Measurements from ENCODE around the gene EPRS1.
"Not testable (repeated sequence)": the region's sequence is repeated elsewhere in the genome, so short reads cannot be mapped to it uniquely, and the experiment has no call there.

The EPRS1 gene

DNA sequence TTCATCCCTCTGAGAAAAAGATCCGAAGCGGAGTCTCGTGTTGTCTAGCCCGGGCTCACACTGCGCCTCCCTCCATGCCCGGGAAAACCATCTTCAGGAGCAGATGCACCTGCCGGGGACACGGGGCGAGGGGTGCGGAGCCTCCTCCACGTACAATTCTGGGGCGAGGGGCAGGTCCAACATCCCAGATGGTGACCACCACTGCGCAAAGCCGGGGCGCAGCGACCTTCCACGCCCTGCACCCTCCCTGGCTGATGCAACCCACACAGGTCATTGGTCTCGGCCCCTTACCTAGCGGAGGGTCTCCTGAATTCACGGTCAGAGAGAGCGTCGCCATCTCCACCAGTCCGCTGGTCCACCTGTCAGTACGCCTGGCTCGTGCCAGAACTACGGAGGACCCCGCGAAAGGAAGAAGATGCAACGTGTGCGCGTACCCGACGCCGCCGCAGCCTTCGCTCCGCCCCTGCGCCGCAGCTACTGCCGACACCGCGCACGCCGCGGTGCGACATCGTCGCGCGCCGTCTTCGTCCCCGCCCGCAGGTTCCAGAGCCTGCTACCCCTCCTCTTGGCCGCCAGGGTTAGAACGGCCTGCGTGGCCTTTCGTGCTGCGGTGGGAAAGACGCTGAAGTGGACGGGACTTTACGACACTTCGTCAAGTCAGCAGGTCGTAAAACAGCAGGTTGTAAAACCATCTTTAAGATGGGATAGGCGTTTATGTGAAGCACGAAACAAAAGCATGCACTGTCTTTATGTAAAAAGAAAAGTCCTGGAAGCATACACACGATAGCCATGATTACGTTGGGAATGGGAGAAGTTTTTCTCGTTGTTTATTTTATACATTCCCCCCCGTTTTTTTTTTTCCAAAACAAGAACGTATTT lies at the start of gene EPRS1:
EPRS1 (minus strand) TSS at position 454 of the 879 bp plus-strand sequence; CDS start at position 337, 117 bp downstream.
- Mint-ChIP-seq H3K4me1 (ENCODE audit: low read depth) (peaks cover 26% of the 10 kb centered on the region), H3K4me3 (peak within 1 kb of the TSS; percentile 99), H3K27me3 (ENCODE audit: low read depth) (no peaks in the 10 kb centered on the region)

DNA sequence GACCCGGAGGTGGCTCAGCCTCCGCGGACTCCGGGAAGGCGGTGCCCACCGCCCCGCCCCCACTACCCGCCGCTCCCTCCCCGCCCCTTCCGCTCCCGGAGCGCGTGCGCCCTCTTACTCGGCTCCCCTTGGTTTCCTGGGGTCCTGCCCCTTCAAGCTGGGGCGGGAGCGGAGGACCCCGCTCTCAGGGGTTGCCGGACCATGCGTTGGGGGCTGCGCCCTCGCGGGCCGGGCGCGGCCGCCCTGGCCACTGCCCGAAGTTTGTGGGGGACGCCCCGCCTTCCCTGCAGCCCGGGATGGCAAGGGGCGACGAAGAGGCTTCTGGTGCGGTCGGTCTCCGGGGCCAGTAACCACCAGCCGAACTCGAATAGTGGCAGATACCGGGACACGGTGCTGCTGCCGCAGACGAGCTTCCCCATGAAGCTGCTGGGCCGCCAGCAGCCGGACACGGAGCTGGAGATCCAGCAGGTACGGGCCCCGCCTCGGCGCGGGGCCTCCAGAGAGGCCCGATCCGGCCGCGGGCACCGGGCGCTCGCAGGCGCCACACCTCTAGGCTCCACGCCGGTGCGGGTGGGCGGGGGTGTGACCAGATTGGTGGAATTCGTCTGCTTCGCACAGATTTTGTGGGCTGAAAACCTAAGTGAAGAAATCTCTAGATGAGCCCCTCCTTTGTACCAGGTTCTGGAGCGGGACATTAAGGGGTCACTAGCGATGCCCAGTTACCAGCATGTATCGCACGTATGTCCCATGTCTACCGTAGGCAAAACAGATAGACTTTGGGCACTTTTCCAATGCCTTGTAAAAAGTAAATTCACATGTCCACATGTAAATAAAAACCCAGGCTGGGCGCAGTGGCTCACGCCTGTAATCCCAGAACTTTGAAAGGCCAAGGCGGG lies 48.0 kb upstream of the EPRS1 start, which contains the start of gene IARS2:
IARS2 (plus strand) TSS at position 117 of the 896 bp plus-strand sequence; CDS start at position 202, 85 bp downstream.
- no peaks in the 10 kb centered on the region for H3K9me3 Mint-ChIP-seq
- H3K4me3 Mint-ChIP-seq, result peak within 1 kb of the TSS; percentile 46
- peak within 1 kb of the TSS; percentile 26 for H3K27ac Mint-ChIP-seq
- H3K4me1 Mint-ChIP-seq (ENCODE audit: low read depth), result peaks cover 17% of the 10 kb centered on the region
- H3K36me3 Mint-ChIP-seq (ENCODE audit: low read depth), result peaks cover 14% of the 10 kb centered on the region
- no peaks in the 10 kb centered on the region for H3K27me3 Mint-ChIP-seq (ENCODE audit: low read depth)

More for the DNA sequence above, at the start of gene EPRS1:
- Mint-ChIP-seq H3K9me3 (no peaks in the 10 kb centered on the region), H3K36me3 (ENCODE audit: low read depth) (peaks cover 5% of the 10 kb centered on the region), H3K27ac (peak within 1 kb of the TSS; percentile 98)

DNA sequence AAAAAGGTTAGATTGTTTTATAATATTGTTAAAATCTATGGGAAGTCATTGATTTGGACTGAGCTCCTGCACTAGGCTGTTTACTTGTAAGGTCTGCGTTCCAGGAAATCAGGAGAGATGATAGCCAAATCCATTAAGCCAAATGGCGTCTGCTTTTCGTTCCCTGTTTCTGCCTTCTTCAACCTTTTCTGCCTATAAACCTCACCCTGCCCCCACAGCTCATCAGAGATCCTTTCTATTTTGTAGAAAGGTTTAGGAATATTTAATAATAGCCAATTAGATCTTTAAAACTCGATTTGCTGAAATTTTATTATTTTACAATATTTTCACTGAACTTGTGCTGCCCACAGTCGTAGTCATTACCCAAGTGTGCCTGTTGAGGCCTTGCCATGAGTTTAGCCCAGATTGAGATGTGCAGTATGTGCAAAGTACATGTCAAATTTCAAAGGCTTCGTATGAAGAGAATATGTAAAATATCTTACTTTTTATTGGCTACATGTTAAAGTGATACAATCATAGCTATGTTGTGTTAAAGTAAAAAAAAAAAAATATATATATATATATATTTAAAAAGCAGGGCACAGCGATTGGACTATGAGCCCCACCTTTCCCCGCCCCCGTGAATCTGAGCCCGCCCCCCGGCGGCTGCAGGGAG lies 47.2 kb upstream of the EPRS1 start:
- Mint-ChIP-seq H3K27ac (no peak overlapping the region), H3K4me3 (no peak overlapping the region), H3K4me1 (ENCODE audit: low read depth) (peaks cover 18% of the 10 kb centered on the region), H3K27me3 (ENCODE audit: low read depth) (no peaks in the 10 kb centered on the region), H3K36me3 (ENCODE audit: low read depth) (peaks cover 14% of the 10 kb centered on the region), H3K9me3 (no peaks in the 10 kb centered on the region)

DNA sequence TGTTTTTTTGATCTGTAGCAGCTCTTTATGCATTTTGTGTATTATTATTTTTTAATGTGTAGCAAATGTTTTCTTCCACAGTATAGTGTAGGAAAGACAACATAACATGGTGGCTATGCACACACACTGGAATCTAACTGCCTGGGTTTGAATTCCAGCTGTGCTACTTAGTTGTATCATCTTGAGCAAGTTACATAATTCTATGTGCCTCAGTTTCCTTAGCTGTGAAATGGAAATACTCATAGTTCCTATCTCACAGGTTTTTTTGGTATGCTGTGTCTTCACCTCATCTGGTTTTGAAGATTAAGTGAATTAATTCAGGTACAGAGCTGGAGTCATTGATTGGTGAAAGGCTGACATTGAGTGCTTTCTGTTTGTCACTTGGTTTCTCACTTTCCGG lies 46.4 kb upstream of the EPRS1 start:
- H3K9me3 Mint-ChIP-seq, result no peaks in the 10 kb centered on the region
- H3K4me1 Mint-ChIP-seq (ENCODE audit: low read depth), result peaks cover 15% of the 10 kb centered on the region
- peaks cover 9% of the 10 kb centered on the region for H3K36me3 Mint-ChIP-seq (ENCODE audit: low read depth)
- H3K27me3 Mint-ChIP-seq (ENCODE audit: low read depth), result no peaks in the 10 kb centered on the region
- H3K4me3 Mint-ChIP-seq, result no peak overlapping the region
- no peak overlapping the region for H3K27ac Mint-ChIP-seq

DNA sequence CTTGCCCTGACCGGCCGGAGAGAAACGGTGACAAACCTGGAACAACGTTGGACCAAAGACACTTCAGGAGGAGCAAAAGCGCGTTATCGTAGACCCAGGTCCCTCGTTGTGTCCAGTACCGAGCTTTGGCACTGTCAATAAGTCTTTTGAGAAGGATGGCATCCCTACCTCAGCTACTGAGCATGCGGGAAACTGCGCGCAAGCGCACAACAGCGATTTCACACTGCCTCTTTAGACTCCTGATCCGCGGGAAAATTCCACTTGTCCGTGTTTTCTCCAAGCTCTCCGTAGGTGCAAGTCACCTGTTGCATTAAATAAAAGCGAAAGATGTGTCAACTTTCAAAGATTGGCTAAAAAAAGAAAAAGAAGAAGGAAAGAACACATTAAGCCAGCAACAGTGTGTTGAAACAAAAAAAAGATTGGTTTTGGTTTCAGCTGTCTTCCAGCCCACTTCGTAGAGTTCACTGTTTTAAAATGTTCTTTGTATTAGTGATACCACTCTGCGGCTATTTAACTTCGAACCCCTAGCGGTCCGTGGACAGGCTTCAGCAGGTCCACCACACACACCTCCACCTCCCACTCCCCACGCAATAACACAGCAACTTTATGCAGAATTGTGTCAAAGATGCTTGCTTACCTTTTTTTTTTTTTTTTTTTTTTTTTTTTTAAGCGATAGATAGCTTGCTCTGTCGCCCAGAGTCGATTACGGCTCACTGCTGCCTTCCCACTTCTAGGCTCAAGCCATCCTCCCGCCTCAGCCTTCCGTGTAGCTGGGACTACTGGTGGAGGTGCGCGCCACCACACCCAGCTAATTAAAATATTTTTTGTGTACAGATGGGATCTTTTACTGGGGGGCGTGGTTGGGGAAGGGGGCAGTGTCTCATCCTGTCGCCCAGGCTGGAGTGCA lies 43.6 kb upstream of the EPRS1 start, which contains the start of gene BPNT1:
BPNT1 (minus strand) TSS at position 139 of the 907 bp plus-strand sequence. CDS start 9,942 bp downstream, outside the sequence.
- Mint-ChIP-seq H3K27me3 (ENCODE audit: low read depth) (no peaks in the 10 kb centered on the region), H3K4me1 (ENCODE audit: low read depth) (peaks cover 8% of the 10 kb centered on the region), H3K9me3 (no peaks in the 10 kb centered on the region), H3K27ac (peak within 1 kb of the TSS; percentile 87), H3K4me3 (peak within 1 kb of the TSS; percentile 95), H3K36me3 (ENCODE audit: low read depth) (peaks cover 1% of the 10 kb centered on the region)

DNA sequence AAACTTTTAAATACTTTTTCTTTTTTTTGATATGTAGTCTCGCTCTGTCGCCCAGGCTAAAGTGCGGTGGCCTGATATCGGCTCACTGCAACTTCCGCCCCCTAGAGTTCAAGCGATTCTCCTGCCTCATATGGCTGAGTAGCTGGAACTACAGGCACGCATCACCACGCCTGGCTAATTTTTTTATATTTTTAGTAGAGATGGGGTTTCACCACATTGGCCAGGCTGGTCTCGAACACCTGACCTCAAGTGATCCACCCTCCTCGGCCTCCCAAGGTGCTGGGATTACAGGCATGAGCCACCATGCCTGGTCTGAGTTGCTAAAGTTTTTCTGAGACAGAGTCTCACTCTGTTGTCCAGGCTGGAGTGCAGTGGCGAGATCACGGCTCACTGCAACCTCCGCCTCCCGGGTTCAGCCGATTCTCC lies 40.0 kb upstream of the EPRS1 start:
- H3K4me1 Mint-ChIP-seq (ENCODE audit: low read depth); H3K27me3 Mint-ChIP-seq (ENCODE audit: low read depth); H3K27ac Mint-ChIP-seq; H3K9me3 Mint-ChIP-seq; H3K36me3 Mint-ChIP-seq (ENCODE audit: low read depth); H3K4me3 Mint-ChIP-seq: not testable (repeated sequence)

DNA sequence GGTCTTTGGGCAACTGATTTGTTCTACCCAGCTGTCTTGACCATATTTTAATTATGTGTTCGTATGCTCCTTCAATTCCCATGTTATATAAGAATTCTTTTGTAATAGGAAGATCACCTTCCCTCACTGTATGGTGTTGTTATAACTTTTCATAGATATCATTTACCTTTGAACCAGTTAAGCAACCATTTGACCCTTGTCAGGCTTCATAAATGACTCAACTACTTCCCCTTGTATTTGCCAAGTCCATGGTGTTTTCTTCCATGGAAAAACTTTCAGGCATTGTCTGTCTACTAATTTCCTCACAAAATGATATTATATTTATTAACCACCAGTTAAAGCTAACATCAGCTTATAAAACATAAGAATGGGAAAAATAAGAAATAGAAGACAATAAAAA lies 38.2 kb upstream of the EPRS1 start:
- Mint-ChIP-seq H3K9me3 (peaks cover 5% of the 10 kb centered on the region), H3K4me1 (ENCODE audit: low read depth) (peaks cover 2% of the 10 kb centered on the region), H3K27me3 (ENCODE audit: low read depth) (no peaks in the 10 kb centered on the region), H3K27ac (no peak overlapping the region), H3K4me3 (no peak overlapping the region), H3K36me3 (ENCODE audit: low read depth) (peaks cover 9% of the 10 kb centered on the region)

DNA sequence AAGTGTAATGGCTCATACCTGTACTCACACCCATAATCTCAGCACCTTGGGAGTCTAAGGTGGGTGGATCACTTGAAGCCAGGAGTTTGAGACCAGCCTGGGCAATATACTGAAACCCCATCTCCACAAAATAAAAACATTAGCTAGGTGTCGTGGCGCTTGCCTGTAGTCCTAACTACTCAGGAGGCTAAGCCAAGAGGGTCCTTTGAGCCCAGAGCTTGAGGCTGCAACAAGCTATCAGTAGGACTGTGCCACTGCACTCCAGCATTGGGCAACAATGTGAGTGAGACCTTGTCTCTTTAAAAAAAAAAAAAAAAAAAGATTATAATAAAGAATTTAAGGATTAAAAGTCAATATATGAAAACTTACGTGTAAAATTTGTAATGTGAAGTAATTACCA lies 31.6 kb upstream of the EPRS1 start:
- peaks cover 15% of the 10 kb centered on the region for H3K36me3 Mint-ChIP-seq (ENCODE audit: low read depth)
- no peaks in the 10 kb centered on the region for H3K27me3 Mint-ChIP-seq (ENCODE audit: low read depth)
- no peaks in the 10 kb centered on the region for H3K4me1 Mint-ChIP-seq (ENCODE audit: low read depth)
- H3K27ac Mint-ChIP-seq, result no peak overlapping the region
- H3K4me3 Mint-ChIP-seq, result no peak overlapping the region
- H3K9me3 Mint-ChIP-seq, result peaks cover 5% of the 10 kb centered on the region

DNA sequence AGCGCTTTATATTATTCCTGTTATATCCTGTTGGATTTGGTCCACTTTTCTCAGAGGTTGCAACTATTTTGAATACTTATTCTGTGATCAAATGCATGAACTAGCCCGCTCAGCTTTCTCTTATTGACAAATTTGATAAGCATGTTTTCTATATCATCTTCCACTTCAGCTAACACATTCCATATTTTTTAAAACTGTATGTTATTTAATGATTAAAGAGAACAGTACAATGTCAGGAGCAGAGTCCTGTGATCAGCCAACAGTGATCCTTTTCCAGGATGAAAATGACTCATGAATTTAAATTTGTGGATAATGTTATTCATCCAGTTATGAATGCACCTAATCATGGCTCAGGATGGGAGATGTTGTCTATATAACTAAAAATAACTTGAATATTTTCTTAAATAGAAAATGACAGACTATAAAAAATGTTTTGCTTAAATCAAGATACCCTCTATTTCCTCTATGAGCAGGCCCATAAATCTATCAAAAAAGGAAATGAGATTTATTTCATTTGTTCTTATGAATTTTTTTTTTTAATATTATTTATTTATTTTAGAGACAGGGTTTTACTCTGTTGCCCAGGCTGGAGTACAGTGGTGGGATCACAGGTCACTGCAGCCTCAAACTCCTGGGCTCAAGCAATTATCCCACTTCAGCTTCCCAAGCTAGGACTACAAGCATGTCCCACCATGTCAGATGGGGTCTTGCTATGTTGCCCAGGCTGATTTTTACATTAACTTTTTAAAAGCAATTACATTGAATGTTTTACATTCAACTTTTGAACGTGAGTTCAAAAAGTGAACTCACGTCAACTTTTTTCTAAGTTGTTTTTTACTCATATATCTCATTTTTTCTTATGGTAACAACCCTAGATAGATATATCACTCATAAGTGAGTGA lies 30.8 kb upstream of the EPRS1 start:
- Mint-ChIP-seq H3K9me3 (peaks cover 5% of the 10 kb centered on the region), H3K4me3 (no peak overlapping the region), H3K36me3 (ENCODE audit: low read depth) (peaks cover 21% of the 10 kb centered on the region), H3K4me1 (ENCODE audit: low read depth) (no peaks in the 10 kb centered on the region), H3K27ac (no peak overlapping the region), H3K27me3 (ENCODE audit: low read depth) (no peaks in the 10 kb centered on the region)

DNA sequence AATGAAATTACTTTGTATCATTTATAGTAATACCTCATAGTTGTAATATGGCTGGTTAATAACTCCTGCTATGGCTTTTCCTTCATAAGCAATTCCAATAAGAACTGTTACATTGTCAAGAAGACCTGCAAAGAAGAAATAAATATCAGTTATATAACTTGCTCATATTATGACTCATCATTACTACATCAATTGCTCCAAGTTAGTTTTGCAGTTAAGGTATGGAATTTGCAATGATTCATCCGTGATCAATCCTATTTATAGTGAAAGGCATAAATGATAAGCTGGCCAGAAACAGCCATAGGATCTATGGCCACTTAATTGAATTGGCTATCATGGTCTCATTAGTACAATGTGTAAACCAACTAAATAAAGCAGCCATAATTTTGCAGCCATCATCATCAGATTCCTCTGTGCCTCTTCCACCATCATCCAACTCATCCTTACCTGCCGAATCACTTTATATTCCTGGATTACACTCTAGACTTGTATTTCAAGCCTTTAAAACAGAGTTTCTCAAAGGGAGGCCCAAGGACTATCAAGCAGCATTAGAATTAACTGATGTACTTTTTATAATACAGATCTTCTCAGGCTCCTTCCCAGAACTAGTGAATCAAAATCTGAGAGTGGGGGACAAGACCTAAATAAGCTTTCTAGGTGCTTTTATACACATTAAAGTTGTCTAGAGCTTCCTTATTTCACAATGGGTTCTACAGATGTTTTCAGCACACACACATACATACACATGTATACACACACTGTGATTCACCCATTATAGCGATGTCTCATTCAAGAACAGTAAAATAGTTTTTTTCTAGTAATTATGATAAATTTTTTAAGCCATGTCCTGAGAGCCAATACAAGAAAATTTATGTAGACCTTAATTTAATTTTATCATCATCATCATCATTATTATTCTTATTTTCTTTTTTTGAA lies 21.2 kb upstream of the EPRS1 start:
- Mint-ChIP-seq H3K27me3 (ENCODE audit: low read depth) (no peaks in the 10 kb centered on the region), H3K9me3 (no peaks in the 10 kb centered on the region), H3K27ac (no peak overlapping the region), H3K4me3 (no peak overlapping the region), H3K36me3 (ENCODE audit: low read depth) (peaks cover 20% of the 10 kb centered on the region), H3K4me1 (ENCODE audit: low read depth) (no peaks in the 10 kb centered on the region)

DNA sequence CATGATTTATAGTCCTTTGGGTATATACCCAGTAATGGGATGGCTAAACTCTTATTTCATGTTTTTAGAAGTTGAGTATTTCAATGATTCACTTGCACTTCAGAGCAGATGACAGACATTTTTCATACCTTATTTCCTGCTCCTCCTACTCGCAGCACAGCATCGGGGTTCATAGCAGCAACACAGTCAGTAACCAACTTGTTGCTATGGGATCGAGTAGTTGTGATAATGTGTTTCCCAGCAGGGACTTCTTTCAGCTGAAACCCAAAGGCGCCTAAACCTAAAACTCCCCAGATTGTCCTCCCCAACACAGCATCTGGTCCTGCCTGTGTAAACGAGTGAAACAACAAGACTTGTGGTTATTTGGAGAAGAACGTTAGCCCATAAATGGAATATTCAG lies 16.3 kb upstream of the EPRS1 start:
- Mint-ChIP-seq H3K27ac (no peak overlapping the region), H3K9me3 (no peaks in the 10 kb centered on the region), H3K36me3 (ENCODE audit: low read depth) (peaks cover 17% of the 10 kb centered on the region), H3K27me3 (ENCODE audit: low read depth) (no peaks in the 10 kb centered on the region), H3K4me1 (ENCODE audit: low read depth) (no peaks in the 10 kb centered on the region), H3K4me3 (no peak overlapping the region)

DNA sequence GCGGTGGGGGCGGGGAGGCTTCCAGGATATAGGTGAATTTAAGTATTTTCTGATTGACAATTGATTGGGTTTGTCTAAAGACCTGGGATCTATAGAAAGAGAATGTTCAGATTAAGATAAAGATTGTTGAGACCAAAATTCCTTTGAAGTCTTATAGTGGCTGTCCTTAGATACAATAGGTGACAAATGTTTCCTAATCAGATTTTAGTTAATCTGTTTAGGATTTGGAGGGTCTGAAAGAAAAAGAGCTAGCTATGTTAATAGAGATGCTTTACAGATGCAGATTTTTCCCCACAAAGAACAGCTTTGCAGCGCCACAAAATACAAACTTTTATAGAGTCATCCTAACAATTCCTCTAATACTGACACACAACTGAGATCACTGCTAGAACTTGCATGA lies 14.6 kb upstream of the EPRS1 start:
- Mint-ChIP-seq H3K9me3 (no peaks in the 10 kb centered on the region), H3K4me3 (no peak overlapping the region), H3K27ac (no peak overlapping the region), H3K27me3 (ENCODE audit: low read depth) (no peaks in the 10 kb centered on the region), H3K4me1 (ENCODE audit: low read depth) (peaks cover 5% of the 10 kb centered on the region), H3K36me3 (ENCODE audit: low read depth) (peaks cover 20% of the 10 kb centered on the region)
